H4 (cell line): Measurements from ENCODE around the gene CYB561D2. TPM values are rescaled to one million over a fixed set of nuclear protein-coding genes. Genes with fewer than 3 reads are reported as not detected.

Experiments
- DNase-seq: peaks from one replicate; pipeline ENCODE4 v3.0.0-alpha.2; 2015; ENCODE audit warnings: low spot score
- total RNA-seq: library from RNA; depleted of rRNA; stranded (reverse); fragments of >200 nt; shearing (Covaris generic); gene quantifications from 2 replicates; pipeline ENCODE4 v1.2.3, GENCODE V29; 2014; rRNA removed

CYB561D2 gene
- total RNA-seq, 1 experiment from 2014 or later = 24.2 TPM

GRCh38 chr3:50390508-50391224, 40.0 kb downstream of the CYB561D2 start:
- DNase-seq = no peak

- no peak for DNase-seq
These were observed 41.5 kb downstream of the CYB561D2 start for GRCh38 chr3:50392101-50392715.

- DNase-seq = no peak
These were observed 42.4 kb downstream of the CYB561D2 start for GRCh38 chr3:50393061-50393460.

GRCh38 chr3:50395070-50395860, 44.6 kb downstream of the CYB561D2 start:
- DNase-seq = no peak

GRCh38 chr3:50396502-50396901, 45.8 kb downstream of the CYB561D2 start:
- DNase-seq = no peak

- no peak for DNase-seq
These were observed 51.4 kb downstream of the CYB561D2 start for GRCh38 chr3:50401978-50402595.

Other genes with a start within 250 kb of the CYB561D2 start
- gene SEMA3F, start 195.5 kb upstream of the CYB561D2 start, total RNA-seq = 0.33 and 3.8 TPM in 2 replicates
- gene GNAT1, start 159.3 kb upstream of the CYB561D2 start, total RNA-seq = not detected in 2 replicates
- not detected in 2 replicates for gene SLC38A3, start 145.6 kb upstream of the CYB561D2 start, total RNA-seq
- gene GNAI2, start 114.7 kb upstream of the CYB561D2 start, total RNA-seq = 127 and 141 TPM in 2 replicates
- gene SEMA3B, start 81.7 kb upstream of the CYB561D2 start, total RNA-seq = 5.9 and 8.9 TPM in 2 replicates
- gene LSMEM2, start 71.8 kb upstream of the CYB561D2 start, total RNA-seq = not detected in 2 replicates
- gene IFRD2, start 58.4 kb upstream of the CYB561D2 start, total RNA-seq = 57.5 and 60.5 TPM in 2 replicates
- gene HYAL3, start 51.5 kb upstream of the CYB561D2 start, total RNA-seq = 1.3 and 2.8 TPM in 2 replicates
- gene NAA80, start 51.5 kb upstream of the CYB561D2 start, total RNA-seq = 2.4 and 4.6 TPM in 2 replicates
- not detected in 2 replicates for gene HYAL1, start 47.3 kb upstream of the CYB561D2 start, total RNA-seq
- gene HYAL2, start 28.1 kb upstream of the CYB561D2 start, total RNA-seq = 40.7 and 41.1 TPM in 2 replicates
- gene TUSC2, start 22.6 kb upstream of the CYB561D2 start, total RNA-seq = 11.5 and 29.1 TPM in 2 replicates
- gene RASSF1, start 10.0 kb upstream of the CYB561D2 start, total RNA-seq = 4.2 and 7.7 TPM in 2 replicates
- 0.08 TPM in 1 of 2 replicates, not detected in the other for gene ZMYND10, start 5.1 kb upstream of the CYB561D2 start, total RNA-seq
- gene NPRL2, start 87 bp upstream of the CYB561D2 start, total RNA-seq = 18.2 and 27.8 TPM in 2 replicates
- gene TMEM115, start 8.7 kb downstream of the CYB561D2 start, total RNA-seq = 21.3 and 22.1 TPM in 2 replicates
- 0.04 TPM in 1 of 2 replicates, not detected in the other for gene CACNA2D2, start 152.8 kb downstream of the CYB561D2 start, total RNA-seq
- gene C3orf18, start 216.9 kb downstream of the CYB561D2 start, total RNA-seq = 0.41 and 0.68 TPM in 2 replicates
- 5.6 and 7.3 TPM in 2 replicates for gene HEMK1, start 218.7 kb downstream of the CYB561D2 start, total RNA-seq